ENCODE measurements around the gene STOM.

The STOM gene

DNA sequence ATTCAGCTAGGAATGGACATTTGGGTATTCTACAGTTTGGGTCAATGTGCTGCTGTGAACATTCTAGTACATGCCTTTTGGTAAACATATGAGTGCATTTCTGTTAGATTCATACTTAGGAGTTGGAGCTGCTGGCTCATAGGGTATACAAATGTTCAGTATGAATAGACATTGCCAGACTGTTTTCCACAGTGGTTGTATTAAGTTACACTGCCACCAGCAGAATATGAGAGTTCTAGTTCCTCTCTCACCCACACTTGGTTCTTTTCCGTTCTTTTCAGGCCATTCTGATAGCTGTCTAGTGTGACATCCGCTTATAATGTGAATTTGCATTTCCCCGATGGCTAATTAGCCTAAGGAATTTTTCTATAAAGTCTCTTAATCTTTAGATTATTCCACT lies 25.0 kb downstream of the STOM start:
- DNase-seq = no peak

DNA sequence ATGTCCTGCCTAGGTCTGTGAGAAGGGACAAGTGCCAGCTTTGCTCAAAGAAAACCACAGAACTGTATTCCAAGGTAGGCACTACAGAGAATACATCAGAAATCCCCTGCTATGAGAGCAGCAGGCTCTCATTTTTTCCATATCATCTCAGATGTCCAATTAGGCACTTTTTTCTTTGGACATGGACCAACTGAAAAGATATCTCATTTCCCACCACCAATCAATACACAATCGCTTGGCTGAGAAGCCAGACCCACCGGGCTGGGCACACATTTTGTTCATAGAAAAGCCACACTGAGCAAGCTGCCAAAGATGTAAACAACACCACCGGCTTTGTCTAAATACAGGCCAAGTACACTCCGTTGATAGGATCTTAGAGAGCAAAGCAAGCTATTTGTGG lies 25.9 kb downstream of the STOM start:
- DNase-seq = no peak

GRCh38 chr9:121340676-121341392 lies 29.2 kb downstream of the STOM start:
- DNase-seq = no peak

DNA sequence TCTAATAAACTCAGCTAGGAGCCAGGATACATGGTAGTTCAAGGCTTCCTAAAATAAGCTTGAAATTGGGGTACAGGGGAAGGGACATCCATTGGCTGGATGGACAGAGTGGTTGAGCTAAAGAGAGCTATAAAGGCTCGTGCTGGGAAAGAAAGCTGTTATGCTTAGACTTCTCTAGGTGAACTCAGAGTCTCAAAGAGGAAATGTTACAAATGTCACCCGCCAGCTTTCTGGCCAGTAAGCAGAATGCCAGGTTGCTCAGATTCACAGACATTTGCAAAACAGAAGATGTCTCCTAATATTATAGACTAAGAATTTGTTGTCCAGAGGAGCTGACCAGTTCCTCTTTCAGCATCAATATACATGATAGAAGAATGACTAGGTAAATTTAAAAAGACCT lies 30.6 kb downstream of the STOM start:
- DNase-seq = no peak

DNA sequence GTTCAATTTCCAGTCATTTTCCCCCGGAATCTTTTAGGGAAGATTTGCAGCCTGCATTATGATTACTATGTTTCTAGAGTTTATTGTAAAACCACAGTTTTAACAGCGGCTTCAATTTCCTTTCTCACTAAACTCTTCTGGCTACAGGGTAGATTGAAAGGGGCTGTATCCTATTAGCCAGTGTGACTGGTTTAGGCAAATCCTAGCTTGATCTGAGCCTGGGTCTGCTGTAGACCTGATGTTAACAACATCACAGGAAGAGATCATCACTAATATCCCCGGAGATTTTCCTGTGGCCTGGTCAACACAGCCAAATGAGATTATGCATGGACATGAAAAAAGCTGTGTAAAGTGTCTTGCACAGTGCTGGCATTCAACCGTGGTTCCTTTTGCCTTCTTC lies 33.4 kb downstream of the STOM start:
- no peak for DNase-seq

DNA sequence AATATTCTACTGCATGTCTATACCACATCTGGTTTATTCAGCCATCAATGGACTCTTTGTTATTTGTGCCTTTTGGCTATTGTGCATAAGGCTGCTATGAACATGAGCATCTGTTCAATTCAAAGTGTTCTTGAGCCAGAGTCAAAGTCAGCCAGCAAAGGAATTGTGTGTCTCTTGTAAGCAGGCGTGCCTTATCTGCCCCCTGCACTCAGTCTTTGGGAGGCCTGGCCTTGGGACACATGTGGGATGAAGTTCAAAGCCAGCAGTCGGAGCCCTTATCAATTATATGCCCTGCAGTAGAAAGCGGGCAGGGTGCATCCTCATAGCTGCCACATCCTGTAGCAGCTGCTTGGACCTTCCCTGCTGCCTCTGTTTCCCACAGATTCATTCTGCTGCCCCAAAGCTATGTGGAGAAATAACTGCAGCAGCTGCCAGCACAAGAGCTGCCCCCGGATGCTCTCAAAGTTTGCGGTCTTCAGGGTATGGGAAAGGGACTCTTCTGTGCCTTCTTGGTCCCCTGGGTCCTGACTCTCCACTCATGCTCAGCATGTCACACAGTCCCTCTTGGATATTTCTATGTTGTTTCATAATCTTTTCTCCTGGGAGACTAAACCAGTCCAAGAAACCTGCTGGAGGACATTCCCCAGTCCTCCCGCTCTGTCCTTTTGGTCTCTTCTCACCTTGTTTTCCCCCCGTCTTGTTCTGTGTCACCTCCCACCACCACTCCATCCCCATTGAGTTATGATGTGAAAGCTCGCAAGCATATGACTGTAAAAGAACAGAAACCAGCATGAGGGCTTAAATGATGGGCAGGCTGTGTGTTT lies 35.9 kb downstream of the STOM start:
- no peak for DNase-seq

GRCh38 chr9:121331992-121332685 lies 37.9 kb downstream of the STOM start:
- DNase-seq = no peak

DNA sequence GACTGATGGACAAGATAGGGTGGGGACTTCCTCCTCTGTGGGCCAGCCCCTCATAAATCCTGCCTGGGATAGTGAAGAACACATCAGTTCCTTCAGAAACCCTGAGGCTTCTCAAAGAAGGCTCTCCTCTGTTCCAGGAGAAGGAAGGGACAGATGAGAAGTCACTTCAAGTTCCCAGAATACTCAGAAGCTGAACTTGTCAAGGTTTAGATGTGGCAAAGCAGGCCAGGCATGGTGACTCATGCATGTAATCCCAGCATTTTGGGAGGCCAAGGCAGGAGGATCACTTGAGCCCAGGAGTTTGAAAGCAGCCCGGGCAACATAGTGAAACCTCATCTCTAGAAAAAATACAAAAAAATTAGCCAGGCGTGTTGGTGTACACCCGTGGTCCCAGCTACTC lies 38.5 kb downstream of the STOM start:
- no peak for DNase-seq

DNA sequence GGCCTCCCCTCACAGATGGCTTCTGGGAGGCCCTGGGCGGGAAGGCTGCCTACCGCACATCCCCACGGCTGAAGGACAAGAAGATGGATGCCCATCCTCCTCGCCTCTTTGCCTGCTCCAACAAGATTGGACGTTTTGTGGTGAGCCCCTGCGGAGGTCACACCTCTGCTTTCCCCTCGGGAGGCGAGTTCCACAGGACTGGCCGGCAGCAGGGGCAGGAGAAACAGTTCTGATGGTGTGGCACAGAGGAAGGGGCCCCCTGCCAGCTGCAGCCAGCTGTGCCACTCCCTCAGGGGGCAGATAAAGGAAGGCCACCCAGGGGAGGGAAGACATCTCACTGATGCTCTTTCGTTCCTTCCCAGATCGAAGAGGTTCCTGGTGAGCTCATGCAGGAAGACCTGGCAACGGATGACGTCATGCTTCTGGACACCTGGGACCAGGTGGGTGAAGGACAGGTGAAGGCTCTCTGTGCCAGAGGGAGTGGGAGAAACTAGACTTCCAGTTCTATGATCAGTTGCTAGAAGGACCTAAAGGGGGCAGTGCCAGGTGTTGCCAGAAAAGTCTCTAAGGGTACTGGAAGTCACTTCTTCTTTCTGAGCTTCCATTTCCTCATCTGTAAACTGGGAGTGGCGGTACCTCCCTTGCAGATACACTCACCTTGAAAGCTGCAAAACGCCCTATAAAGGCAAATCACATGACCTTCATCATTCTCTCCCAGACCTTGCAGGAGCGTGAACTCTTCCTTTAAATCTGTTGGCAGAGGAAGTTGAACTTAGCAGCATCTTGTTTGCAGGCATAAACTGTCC lies 41.0 kb downstream of the STOM start:
- no peak for DNase-seq

- no peak for DNase-seq
Measured at GRCh38 chr9:121328476-121328875, 41.6 kb downstream of the STOM start.

- DNase-seq = no peak
Measured at GRCh38 chr9:121326901-121327613, 43.0 kb downstream of the STOM start.

DNA sequence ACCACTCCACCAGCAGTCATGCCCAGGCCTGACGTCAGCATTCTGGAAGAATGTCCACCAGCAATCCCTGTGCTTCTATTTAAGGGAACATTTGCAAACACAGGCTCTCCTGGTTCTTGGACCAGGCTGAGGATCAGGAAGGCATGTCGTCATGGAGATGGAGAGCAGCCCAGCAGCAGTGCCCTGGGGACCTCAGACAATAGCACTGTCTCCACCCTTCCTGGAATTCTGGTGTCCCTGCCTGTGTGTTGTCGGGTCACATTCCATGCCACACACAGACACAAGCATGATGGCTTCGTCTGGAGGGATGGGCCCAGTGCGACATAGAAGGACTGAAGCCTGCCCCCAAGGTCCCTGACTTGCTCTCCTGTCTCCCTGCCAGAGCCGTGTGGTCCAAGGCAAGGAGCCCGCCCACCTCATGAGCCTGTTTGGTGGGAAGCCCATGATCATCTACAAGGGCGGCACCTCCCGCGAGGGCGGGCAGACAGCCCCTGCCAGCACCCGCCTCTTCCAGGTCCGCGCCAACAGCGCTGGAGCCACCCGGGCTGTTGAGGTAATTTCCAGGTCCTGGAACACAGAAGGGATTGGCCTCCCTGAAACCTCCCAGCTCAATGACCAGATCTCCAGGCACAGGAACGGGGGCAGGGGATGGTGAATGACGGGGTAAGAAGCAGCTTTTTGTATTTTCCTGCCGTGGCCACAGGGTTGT lies 43.8 kb downstream of the STOM start:
- DNase-seq = no peak

GRCh38 chr9:121325387-121325786 lies 44.7 kb downstream of the STOM start:
- no peak for DNase-seq

GRCh38 chr9:121324755-121325154 lies 45.3 kb downstream of the STOM start:
- DNase-seq = no peak

- DNase-seq = no peak
Measured at GRCh38 chr9:121324316-121324715, 45.7 kb downstream of the STOM start.

- no peak for DNase-seq
Measured at GRCh38 chr9:121323449-121324151, 46.5 kb downstream of the STOM start.

DNA sequence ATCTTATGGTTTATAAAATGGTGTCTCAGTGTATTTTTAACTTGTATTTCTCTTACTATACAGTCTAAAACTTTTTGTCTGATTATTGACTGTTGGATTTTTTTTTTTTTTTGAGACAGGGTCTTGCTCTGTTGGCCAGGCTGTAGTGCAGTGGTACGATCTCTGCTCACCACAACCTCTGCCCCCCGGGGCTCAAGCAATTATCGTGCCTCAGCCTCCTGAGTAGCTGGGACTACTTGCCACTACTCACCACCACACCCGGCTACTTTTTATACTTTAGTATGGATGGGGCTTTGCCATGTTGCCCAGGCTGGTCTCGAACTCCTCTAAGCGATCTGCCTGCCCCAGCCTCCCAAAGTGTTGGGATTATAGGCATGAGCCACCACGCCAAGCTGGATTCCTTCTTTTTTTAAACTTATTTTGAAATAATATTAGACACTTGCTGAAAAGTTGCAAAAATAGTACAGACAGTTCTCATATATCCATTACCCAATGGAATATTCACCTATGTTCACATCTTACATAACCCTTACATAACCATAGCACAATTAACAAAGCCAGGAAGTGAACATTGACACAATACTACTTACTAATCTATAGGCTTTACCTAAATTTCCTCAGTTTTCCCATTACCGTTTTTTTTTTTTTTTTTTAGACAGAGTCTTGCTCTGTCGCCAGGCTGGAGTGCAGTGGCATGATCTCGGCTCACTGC lies 47.2 kb downstream of the STOM start:
- DNase-seq = no peak

DNA sequence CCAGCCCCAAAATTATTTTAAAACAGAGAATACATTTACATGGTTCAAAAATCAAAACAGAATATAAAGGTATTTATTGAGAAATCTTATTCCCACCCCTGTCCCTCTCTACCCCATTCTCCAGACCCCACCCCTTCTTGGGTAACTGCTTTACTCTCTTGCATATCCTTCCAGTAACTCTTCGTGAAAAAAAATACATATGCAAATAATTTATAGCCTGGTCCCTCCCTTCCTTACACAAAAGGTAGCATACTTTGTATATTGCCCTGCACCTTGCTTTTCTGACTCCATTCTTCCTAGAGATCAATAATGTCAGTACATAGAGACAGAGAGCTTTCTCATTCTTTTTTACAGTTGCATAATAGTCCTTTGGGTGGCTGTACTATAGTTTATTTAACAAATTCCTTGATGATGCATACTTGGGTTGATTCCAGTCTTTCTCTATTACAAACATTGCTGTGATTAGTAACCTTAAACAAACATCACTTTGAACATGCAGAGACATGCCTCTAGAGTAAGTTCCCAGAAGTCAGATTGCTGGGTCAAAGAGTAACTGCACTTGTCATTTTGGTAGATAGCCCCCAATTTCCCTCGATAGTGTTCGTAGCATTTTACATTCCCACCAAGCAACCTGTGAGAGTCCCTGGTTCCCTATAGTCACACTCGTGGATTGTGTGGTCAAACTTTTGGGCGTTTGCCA lies 47.9 kb downstream of the STOM start:
- DNase-seq = peak; percentile 5

GRCh38 chr9:121321016-121321503 lies 49.0 kb downstream of the STOM start:
- peak; percentile 56 for DNase-seq

Data from GDM1 (cell line).